Pulmonary artery endothelial cell (primary cell): ENCODE results near the gene RPL29. TPM values are rescaled to one million over a fixed set of nuclear protein-coding genes. Genes with fewer than 3 reads are reported as not detected.
"Not testable (repeated sequence)": the region's sequence is repeated elsewhere in the genome, so short reads cannot be mapped to it uniquely, and the experiment has no call there.

Source experiments
- DNase-seq: peaks from one replicate; pipeline ENCODE4 v3.0.0-alpha.2; 2011; ENCODE audit warnings: low read depth, low spot score
- total RNA-seq: library from RNA; depleted of rRNA; stranded (reverse); fragments of >200 nt; gene quantifications from 2 replicates; pipeline ENCODE4 v1.2.3, GENCODE V29; 2014

The RPL29 gene
- total RNA-seq, 1 donor from 2014 or later = 1,401 TPM

- no peak for DNase-seq
These were observed 10.5 kb upstream of the RPL29 start for GRCh38 chr3:52006017-52006819.

GRCh38 chr3:52005571-52005986 lies 9.9 kb upstream of the RPL29 start:
- DNase-seq = peak; percentile 22

- no peak for DNase-seq
These were observed 9.3 kb upstream of the RPL29 start for GRCh38 chr3:52004906-52005395.

GRCh38 chr3:52004163-52004787 lies 8.6 kb upstream of the RPL29 start:
- DNase-seq = no peak

GRCh38 chr3:52002748-52003147 lies 7.1 kb upstream of the RPL29 start:
- no peak for DNase-seq

GRCh38 chr3:52001443-52001974 lies 5.8 kb upstream of the RPL29 start:
- DNase-seq = peak; percentile 20

- no peak for DNase-seq
These were observed 4.2 kb upstream of the RPL29 start for GRCh38 chr3:51999846-52000245.

- no peak for DNase-seq
These were observed 3.1 kb upstream of the RPL29 start for GRCh38 chr3:51998774-51999173.

- no peak for DNase-seq
These were observed 2.4 kb upstream of the RPL29 start for GRCh38 chr3:51997935-51998596.

GRCh38 chr3:51997172-51997571 lies 1.5 kb upstream of the RPL29 start:
- no peak for DNase-seq

- DNase-seq = no peak
These were observed 1.2 kb downstream of the RPL29 start for GRCh38 chr3:51994530-51994929.

GRCh38 chr3:51993657-51994056 lies 2.0 kb downstream of the RPL29 start:
- not testable (repeated sequence) for DNase-seq

GRCh38 chr3:51992017-51992682 lies 3.5 kb downstream of the RPL29 start:
- no peak for DNase-seq

GRCh38 chr3:51990501-51990971 lies 5.2 kb downstream of the RPL29 start:
- DNase-seq = not testable (repeated sequence)

- no peak for DNase-seq
These were observed 7.2 kb downstream of the RPL29 start for GRCh38 chr3:51988286-51989146.

GRCh38 chr3:51987568-51987967 lies 8.1 kb downstream of the RPL29 start:
- DNase-seq = no peak

GRCh38 chr3:51986010-51986947 lies 9.4 kb downstream of the RPL29 start:
- no peak for DNase-seq

- DNase-seq = no peak
These were observed 10.6 kb downstream of the RPL29 start for GRCh38 chr3:51985063-51985462.

GRCh38 chr3:51984269-51984647 lies 11.4 kb downstream of the RPL29 start:
- no peak for DNase-seq
